ENCODE data around the gene CC2D1A. TPM values are rescaled to one million over a fixed set of nuclear protein-coding genes. Genes with fewer than 3 reads are reported as not detected.

Gene CC2D1A
- total and polyA plus RNA-seq, 2 experiments from 2014 or later: 23.1 to 39.7 TPM

DNA sequence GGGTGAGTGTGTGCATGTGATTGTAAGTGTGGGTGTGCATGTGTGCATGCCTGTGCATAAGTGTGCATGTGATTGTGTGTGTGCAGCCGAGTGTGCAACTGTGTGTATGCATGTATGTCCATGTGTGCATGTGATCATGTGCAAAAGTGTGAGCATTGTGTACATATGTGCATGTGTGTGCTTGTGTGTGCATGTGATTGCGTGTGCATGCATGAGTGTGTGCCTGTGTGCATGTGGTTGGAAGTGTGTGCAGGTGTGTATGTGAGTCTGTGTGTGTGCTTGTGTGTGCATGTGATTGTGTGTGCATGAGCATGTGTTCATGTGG is 28.7 kb downstream of the CC2D1A start:
- no peaks in the 10 kb centered on the region; the same call in 2 of the 3 replicates for H3K9me3 Mint-ChIP-seq
- Histone ChIP-seq H2AFZ (no peak overlapping the region), H3K27ac (ENCODE audit: low read depth) (no peak overlapping the region), H3K79me2 (replicated peaks; ENCODE audit: insufficient read depth) (no peaks in the 10 kb centered on the region), H3K36me3 (ENCODE audit: insufficient read depth) (no peaks in the 10 kb centered on the region), H3K27me3 (ENCODE audit: insufficient read depth) (no peaks in the 10 kb centered on the region), H3K4me2 (no peak overlapping the region), H3K4me3 (no peak overlapping the region), H4K20me1 (replicated peaks; ENCODE audit: insufficient read depth) (no peaks in the 10 kb centered on the region), H3K9me2 (ENCODE audit: insufficient read depth) (no peaks in the 10 kb centered on the region), H3F3A (replicated peaks; ENCODE audit: low read depth) (peaks cover 15% of the 10 kb centered on the region), H3K4me1 (ENCODE audit: insufficient read depth) (peaks cover 14% of the 10 kb centered on the region; the same call in 1 of the 2 replicates)
- peaks cover 31% of the 10 kb centered on the region for H3K4me1 Mint-ChIP-seq
- H3K4me3 Mint-ChIP-seq: no peak overlapping the region
- peaks cover 9% of the 10 kb centered on the region for H3K27me3 Mint-ChIP-seq (ENCODE audit: insufficient read depth, low read depth, poor library complexity)
- DNase-seq (ENCODE audit: low spot score): no peak
- ATAC-seq: no peak
- no peaks in the 10 kb centered on the region; the same call in 2 of the 3 replicates for H3K36me3 Mint-ChIP-seq (ENCODE audit: low read depth)
- no peak for TF ChIP-seq CREB1 (CRISPR knock-in tag; IDR thresholded peaks at IDR 0.05; ENCODE audit: low read depth)
- TF ChIP-seq NANOG (IDR thresholded peaks at IDR 0.05; ENCODE audit: borderline replicate concordance): no peak
- TF ChIP-seq, protein P1, sequence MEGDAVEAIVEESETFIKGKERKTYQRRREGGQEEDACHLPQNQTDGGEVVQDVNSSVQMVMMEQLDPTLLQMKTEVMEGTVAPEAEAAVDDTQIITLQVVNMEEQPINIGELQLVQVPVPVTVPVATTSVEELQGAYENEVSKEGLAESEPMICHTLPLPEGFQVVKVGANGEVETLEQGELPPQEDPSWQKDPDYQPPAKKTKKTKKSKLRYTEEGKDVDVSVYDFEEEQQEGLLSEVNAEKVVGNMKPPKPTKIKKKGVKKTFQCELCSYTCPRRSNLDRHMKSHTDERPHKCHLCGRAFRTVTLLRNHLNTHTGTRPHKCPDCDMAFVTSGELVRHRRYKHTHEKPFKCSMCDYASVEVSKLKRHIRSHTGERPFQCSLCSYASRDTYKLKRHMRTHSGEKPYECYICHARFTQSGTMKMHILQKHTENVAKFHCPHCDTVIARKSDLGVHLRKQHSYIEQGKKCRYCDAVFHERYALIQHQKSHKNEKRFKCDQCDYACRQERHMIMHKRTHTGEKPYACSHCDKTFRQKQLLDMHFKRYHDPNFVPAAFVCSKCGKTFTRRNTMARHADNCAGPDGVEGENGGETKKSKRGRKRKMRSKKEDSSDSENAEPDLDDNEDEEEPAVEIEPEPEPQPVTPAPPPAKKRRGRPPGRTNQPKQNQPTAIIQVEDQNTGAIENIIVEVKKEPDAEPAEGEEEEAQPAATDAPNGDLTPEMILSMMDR (conservative IDR thresholded peaks at IDR 0.05; ENCODE audit: low read depth in 2 of 2): no peak
- TF ChIP-seq EZH2phosphoT487 (IDR thresholded peaks at IDR 0.05; ENCODE audit: unreplicated experiment): no peak
- TF ChIP-seq, protein P2, sequence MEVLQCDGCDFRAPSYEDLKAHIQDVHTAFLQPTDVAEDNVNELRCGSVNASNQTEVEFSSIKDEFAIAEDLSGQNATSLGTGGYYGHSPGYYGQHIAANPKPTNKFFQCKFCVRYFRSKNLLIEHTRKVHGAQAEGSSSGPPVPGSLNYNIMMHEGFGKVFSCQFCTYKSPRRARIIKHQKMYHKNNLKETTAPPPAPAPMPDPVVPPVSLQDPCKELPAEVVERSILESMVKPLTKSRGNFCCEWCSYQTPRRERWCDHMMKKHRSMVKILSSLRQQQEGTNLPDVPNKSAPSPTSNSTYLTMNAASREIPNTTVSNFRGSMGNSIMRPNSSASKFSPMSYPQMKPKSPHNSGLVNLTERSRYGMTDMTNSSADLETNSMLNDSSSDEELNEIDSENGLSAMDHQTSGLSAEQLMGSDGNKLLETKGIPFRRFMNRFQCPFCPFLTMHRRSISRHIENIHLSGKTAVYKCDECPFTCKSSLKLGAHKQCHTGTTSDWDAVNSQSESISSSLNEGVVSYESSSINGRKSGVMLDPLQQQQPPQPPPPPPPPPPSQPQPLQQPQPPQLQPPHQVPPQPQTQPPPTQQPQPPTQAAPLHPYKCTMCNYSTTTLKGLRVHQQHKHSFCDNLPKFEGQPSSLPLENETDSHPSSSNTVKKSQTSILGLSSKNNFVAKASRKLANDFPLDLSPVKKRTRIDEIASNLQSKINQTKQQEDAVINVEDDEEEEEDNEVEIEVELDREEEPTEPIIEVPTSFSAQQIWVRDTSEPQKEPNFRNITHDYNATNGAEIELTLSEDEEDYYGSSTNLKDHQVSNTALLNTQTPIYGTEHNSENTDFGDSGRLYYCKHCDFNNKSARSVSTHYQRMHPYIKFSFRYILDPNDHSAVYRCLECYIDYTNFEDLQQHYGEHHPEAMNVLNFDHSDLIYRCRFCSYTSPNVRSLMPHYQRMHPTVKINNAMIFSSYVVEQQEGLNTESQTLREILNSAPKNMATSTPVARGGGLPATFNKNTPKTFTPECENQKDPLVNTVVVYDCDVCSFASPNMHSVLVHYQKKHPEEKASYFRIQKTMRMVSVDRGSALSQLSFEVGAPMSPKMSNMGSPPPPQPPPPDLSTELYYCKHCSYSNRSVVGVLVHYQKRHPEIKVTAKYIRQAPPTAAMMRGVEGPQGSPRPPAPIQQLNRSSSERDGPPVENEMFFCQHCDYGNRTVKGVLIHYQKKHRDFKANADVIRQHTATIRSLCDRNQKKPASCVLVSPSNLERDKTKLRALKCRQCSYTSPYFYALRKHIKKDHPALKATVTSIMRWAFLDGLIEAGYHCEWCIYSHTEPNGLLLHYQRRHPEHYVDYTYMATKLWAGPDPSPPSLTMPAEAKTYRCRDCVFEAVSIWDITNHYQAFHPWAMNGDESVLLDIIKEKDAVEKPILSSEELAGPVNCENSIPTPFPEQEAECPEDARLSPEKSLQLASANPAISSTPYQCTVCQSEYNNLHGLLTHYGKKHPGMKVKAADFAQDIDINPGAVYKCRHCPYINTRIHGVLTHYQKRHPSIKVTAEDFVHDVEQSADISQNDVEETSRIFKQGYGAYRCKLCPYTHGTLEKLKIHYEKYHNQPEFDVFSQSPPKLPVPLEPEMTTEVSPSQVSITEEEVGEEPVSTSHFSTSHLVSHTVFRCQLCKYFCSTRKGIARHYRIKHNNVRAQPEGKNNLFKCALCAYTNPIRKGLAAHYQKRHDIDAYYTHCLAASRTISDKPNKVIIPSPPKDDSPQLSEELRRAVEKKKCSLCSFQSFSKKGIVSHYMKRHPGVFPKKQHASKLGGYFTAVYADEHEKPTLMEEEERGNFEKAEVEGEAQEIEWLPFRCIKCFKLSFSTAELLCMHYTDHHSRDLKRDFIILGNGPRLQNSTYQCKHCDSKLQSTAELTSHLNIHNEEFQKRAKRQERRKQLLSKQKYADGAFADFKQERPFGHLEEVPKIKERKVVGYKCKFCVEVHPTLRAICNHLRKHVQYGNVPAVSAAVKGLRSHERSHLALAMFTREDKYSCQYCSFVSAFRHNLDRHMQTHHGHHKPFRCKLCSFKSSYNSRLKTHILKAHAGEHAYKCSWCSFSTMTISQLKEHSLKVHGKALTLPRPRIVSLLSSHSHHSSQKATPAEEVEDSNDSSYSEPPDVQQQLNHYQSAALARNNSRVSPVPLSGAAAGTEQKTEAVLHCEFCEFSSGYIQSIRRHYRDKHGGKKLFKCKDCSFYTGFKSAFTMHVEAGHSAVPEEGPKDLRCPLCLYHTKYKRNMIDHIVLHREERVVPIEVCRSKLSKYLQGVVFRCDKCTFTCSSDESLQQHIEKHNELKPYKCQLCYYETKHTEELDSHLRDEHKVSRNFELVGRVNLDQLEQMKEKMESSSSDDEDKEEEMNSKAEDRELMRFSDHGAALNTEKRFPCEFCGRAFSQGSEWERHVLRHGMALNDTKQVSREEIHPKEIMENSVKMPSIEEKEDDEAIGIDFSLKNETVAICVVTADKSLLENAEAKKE (CRISPR knock-in tag; IDR thresholded peaks at IDR 0.05): no peak
- no peak for TF ChIP-seq EZH2 (IDR thresholded peaks at IDR 0.05; ENCODE audit: low read depth, unreplicated experiment)
- no peak for TF ChIP-seq JUNB (IDR thresholded peaks at IDR 0.05; ENCODE audit: unreplicated experiment)
- no peak overlapping the region for H3K27ac Mint-ChIP-seq
